Activated naive CD4-positive, alpha-beta T cell treated with Interleukin-2 at 50 U/mL for 16 hours (primary cell): ENCODE measurements around the gene SDE2.
"Not testable (repeated sequence)": the region's sequence is repeated elsewhere in the genome, so short reads cannot be mapped to it uniquely, and the experiment has no call there.

Experiments
- DNase-seq: peaks from one replicate; pipeline ENCODE4 v3.0.0-alpha.2; 2020

SDE2 gene

DNA sequence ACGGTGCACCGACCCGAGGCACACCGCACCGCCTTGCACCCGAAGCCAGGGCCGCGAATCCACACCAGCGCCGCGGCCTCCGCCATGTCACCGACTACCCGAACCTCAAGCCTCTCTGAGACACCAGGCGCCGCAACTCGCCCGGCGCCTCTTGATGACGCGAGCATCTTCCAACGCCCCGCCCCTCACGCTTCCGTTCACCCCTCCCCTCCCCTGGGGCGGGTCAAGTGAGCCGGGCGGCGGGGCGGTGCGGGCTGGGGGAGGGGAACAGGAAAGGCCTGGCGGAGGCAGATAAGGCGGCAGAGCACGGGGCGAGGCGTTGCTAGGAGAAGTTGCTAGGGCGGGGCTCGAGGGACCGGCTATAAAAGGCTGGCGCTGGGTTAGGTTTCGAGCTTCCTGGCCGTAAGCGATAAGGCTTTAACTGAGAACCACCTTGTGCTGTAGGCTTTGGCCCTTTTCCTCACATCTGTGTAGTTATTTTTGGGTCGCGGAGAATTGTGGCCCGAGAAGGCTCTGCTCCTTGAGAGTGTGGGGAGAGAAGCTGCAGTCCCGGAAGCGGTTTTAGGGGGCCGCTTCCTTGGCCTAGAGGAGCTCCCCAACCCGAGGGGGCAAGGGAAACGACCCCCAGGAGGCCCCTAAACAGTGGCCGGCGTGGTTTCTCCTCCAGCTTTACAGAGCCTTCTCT is at the start of gene SDE2:
SDE2 (minus strand) TSS at position 117 of the 685 bp plus-strand sequence; CDS start at position 86, 31 bp downstream.
- peak; percentile 100 for DNase-seq

DNA sequence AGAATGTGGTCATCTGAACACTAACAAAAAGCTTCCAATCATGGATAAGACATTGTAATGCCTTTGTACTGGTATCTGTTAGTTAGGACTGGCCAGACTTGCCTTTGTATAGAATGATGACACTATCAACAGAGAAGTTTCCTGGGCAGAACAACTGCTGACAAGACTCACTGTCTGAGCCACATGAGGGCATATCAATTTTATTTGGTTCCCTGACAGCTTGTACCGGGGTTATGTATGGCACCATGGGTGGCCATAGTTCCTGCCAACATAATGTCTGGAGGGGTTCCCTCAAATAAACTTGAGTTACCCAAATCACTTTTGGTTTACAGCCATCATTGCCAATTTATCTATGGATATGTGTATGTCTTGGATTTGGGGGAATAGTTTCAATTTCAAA is 49.7 kb upstream of the SDE2 start:
- no peak for DNase-seq

DNA sequence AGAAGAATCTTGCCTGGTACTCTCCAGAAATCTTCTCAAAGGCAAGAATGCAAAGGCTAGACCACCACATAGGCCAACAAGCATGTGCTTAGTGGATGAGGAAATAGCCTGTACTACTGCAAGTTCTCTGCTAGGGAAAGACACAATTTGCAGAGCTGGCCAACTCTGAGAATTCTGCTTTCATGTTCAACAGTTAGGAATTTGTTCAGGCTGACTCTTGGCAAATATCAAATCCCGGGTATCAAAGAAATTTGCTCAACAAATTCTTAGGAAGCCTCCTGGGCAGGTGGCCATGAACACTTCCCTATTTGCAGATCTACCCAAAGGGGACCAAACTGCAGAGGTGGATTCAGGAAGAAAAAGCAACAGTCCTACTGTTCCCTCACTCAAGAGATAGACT is 48.4 kb upstream of the SDE2 start:
- DNase-seq, result no peak

DNA sequence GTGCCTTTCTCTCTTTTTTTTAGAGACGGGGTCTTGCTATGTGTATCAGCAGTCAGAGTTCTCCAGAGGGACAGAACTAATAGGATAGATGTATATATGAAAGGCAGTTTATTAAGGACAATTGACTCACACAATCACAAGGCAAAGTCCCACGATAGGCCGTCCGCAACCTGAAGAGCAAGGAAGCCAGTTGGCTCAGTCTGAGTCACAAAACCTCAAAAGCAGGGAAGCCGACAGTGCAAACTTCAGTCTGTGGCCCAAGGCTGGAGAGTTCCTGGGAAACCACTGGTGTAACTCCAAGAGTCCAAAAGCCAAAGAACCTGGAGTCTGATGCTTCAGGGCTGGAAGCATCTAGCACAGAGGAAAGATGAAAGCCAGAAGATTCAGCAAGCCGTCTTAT is 47.1 kb upstream of the SDE2 start:
- DNase-seq, result no peak

DNA sequence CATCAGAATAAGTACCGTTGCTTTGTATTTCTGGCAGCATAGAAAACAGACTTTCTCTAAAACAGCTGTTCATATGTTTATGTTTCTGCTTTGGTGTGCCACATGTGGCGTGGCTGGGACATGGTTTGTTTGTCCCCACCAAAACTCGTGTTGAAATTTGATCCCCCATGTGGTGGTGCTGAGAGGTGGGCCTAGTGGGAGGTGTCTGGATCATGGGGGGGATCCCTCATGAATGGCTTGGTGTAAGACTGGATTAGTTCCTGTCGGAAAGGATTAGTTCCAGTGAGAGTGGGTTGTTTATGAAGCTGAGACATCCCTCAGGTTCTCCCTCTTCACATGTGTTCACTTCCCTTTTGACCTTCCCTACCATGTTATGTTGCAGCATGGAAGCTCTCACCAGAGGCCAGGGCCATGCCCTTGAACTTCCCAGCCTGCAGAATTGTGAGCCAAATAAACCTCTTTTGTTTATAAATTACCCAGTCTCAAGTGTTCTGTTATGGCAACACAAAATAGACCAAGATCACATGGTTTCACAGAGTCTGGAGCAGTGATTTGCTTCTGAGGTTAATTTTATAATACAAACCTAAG is 45.5 kb upstream of the SDE2 start:
- DNase-seq, result no peak

DNA sequence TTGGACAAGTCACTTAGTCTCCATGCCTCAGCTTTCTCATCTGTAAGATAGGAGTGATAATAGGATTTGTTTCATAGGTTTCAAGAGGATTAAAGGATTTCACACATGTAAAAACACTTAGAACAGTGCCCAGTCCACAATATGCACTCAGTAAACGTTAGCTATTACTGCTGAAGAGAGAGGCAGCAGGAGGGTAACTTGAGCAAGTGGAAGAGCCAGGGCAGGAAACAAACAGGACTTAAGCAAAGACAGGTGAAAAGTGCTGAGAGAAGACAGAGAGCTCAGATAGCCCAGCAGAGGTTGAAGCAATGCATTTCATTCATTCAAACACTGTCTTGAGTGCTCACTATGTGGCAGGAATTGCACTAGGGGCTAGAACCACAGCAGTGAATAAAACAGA is 42.3 kb upstream of the SDE2 start:
- no peak for DNase-seq

DNA sequence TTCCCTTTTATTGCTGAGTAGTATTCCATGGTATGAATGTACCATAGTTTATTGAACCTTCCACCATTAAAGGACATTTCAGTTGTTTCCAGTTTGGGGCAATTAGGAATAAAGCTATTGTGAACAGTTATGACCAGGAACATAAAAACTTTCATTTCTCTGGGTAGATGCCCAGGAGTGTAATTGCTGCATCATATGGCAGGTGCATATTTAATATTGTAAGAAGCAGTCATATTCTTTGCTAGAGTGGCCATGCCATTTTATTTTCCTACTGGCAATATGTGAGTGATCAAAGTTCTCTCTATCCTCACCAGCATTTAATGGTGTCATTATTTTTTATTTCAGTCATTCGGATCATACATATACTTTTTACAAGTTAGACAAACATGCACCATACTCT is 39.5 kb upstream of the SDE2 start:
- no peak for DNase-seq

DNA sequence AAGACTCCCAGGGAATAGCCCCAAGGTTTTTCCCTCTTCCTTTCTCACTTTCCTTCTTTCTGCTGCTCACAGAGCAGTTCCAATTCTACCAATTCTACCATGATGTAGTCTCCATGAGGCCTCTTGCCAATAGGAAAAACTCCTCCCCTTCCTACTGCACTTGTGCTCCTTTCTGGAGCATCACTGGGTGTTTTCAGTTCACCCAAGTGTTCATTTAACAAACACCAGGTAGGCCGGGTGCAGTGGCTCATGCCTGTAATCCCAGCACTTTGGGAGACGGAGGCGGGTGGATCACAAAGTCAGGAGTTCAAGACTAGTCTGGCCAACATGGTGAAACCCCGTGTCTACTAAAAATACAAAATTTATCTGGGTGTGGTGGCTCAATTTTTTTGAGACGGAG is 36.8 kb upstream of the SDE2 start:
- DNase-seq, result no peak

DNA sequence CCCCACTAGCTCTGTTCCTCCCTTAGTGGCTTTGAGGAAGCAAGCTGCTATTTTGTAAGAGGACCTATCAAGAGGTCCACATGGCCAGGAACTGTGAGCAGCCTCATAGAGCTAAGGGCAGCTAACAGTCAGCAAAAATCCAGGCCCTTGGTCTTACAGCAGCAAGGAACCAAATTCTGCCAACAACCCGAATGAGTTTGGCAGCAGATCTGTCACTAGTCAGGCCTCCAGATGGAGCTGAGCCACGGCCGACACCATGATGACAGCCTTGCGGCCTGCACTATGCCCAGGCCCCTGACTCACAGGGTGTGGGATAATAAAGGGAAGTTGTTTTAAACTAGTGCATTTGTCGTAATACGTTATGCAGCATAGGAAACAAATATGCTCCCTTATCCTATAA is 35.3 kb upstream of the SDE2 start:
- no peak for DNase-seq

DNA sequence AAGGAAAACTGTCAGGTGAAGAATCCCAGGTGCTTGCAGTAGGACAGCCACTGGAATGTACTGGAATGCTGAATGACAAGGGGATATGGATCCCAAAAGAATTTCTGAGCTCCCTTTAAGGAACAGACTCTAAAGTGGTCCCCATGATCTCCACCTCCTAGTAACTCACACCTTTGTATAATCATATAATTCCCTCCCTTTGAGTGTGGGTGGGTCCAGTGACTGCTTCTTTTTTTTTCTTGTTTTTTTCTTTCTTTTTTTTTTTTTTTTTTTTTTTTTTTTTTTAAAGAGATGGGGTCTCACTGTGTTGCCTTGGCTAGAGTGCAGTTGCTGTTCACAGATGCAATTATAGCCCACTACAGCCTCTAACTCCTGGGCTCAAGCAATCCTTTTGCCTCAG is 34.8 kb upstream of the SDE2 start:
- no peak for DNase-seq

DNA sequence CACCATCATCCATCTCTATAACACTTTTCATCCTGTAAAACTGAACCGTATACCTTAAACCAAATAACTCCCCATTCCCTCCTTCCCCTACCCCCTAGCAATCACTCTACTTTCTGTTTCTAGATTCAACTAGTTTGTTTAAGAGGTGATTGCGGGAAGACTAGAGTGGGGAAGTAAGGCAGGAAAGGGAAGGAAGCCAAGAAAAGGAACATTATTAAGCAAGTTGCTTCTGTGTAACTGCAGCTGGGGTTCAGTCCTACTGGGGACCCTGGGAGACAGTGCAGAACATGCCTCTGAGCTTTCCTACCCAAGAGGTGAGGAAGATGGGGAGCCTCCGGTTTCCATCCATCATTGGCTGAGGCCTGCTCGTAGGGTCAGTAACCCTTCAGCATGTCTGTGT is 34.4 kb upstream of the SDE2 start:
- no peak for DNase-seq

DNA sequence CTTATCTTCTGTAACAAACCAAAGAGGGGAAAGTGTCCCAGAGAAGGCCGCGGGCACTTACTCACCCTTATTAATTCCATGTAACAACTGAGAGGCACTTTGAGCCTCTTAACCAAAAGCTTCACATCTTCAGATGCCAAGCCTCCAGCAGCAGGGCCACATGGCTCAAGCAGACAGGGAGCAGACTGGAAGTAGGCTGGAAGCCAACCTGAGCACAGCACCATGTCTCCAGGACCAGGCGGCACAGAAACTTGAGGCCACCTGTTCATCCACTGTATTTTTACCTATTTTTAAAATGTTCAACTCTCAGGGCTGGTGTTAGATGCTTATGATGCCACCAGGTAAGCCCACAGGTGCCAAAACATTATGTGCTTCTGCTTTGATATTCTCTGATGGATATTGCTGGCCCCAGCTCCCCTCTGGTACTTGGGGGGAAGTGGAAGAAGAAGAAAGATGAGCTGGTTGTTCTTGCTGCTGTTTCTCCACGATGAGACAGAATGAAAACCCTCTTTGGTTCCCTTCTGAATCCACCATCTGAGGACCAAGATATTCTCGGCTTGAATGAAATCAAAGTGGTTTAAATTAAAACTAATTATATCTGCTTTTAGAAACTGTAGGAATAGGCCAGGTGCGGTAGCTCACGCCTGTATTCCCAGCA is 30.6 kb upstream of the SDE2 start:
- DNase-seq, result no peak

DNA sequence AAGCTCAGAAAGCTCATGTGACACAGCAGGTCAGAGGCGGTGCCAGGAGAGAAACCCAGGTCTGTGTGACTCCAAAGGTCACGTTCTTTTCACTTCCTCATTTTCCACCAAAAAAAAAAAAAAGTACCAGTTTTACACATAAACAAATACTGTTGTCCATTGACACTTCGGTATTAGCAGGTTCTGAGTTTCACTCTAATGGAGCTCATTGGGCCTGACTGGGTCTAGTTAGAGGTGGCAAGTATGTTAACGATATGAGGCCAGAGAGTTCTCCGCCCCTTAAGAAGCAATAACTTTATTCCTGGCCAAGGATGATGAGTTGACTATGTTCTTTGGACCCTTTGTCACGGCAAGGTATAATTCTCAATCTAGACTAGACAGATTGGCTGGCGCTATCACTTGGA is 30.0 kb upstream of the SDE2 start:
- no peak for DNase-seq

DNA sequence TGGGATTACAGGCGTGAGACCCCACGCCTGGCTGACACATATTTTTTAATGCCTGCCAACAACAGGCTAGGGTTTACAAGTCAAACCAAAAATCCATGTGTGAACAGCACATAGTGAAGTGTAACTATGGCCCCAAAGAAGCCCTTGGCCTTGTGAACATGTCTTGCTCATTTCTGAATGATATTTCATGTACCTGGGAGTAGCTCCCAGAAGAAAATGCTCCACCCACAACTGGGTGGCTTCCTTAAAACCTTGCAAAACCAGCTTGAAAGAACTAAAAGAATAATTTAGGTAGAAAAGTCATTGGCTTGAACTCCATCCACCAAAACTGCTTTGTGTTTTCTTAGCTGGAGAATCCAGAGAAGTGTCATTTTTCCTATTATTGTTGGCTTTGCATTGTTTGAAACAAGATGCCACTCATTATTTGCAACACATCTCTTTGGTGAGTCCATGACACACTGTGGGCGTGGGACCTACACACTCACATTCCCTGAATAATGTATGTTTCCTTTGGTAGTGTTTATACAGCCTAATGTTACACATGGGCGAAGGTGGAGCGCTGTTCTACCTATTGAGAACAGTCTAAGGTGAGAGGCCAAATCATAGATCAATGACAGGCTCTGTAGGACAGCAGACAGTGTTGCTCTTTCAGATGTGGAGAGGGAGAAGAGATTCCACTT is 28.5 kb upstream of the SDE2 start:
- no peak for DNase-seq

DNA sequence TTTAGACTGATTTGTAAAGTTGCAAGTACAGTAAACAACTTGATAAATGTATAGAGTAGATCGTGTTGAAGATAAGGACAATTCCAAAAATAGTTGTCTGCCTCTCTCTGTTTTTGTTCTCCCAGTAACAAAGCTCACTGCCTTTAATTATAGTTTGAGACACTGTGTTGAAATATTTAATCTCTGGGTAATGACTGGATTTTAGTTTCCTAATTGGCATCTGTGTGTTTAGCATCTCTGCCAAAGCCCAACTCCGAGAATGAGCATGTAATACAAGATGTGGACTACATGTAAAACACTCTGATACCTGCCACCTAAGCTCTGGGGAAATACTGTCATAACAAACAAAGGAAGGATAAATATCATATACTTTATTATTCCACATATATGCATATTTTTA is 27.7 kb upstream of the SDE2 start:
- DNase-seq, result no peak

DNA sequence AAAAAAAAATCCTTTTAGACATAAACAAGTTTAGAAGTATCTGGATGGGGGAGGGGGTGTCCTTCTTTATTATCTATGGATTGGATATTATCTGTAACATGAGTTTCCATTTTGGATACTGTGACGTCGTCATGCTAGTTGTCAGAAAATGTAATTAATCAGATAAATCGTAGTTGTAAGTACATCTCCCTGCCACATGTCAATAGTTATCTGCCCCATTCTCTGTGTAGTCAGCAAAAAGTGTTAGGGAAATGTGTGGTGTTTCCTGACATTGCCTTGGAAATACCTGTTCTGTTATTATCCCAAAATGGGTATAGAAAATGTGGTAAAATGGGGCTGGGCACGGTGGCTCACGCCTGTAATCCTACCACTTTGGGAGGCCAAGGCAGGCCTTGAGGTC is 24.6 kb upstream of the SDE2 start:
- DNase-seq, result no peak

DNA sequence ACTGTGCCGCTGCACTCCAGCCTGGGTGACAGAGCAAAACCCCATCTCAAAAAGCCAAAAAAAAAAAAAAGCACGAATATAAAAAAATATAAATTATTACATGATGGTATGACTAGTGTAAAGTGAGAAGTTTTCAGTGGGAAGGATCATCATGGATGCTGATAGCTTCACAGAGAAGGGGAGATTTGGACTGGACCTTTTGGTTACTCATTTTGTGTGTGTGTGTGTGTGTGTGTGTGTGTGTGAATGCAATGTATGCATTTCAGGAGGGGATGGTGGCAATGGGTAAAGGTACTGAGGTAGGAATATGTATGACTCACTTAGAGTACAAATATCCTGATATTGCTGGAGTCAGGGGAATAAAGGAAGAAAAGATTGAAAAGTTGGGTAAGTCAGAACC is 22.7 kb upstream of the SDE2 start:
- no peak for DNase-seq

DNA sequence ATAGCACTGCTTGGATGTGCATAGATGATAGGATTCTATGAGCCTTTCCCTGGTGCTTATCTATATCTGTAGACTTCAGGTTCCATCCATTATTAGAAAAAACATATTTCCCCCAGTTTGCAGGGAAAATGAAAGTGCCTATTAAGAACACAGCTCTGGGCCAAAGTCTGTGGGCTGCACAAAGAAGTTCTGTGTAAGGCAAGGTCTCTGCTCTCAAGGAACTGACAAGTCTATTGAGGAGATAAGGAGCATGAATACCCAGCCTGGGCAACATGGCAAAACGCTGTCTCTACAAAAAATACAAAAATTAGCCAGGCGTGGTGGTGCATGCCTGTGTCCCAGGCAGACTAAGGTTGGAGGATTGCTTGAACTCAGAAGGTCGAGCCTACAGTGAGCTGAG is 22.3 kb upstream of the SDE2 start:
- no peak for DNase-seq

DNA sequence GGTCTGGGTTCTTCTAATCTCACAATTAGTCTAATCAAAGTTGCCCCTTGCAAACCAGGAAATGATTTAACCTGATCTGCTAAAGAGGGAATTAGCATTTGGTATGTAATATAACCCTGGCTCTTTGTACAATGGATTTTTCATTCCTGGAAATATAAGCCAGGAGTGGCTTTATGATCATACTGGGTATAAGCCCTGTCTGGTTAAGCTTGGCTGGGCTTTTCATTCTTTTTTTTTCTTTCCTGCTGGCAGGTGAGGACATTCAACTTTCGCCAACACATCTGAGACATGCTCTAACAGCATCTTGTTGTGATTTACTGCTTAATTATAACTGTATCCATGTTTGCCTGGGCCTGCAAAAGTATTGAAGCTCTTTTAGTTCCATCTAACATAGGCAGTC is 20.4 kb upstream of the SDE2 start:
- DNase-seq, result no peak

DNA sequence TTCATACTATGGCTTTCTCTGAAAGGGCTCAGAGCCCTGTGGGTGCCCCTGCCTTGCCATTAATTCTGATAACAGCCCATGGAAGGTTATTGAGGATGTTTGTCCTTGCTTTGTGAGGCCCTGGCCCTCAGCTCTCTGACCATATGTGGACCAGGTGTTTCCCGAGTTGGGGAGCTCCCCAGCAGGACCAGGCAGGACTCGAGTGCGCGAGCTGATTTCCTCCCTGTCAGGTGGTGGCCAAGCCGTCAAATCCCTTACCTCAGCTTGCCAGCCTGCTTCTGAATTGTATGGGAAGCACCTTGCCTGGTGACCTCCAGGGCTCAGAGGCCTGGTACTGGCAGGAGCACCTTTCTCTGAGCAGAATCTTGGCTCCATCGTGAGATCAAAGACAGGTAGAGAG is 17.9 kb upstream of the SDE2 start:
- DNase-seq, result no peak

DNA sequence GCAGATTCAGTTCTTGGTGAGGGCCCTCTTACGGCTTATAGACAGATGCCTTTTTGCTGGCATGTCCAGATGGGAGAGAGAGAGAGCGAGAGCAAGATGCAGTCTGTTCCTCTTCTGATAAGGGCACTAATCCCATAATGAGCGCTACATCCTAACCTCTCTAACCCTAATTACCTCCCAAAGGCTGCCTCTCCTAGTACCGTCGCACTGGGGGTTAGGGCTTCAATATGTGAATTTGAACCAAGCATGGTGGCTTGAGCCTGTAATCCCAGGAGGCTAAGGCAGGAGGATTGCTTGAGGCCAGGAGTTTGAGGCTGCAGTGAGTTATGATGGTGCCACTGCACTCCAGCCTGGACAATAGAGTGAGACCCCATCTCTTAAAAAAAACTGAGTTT is 10.5 kb upstream of the SDE2 start:
- DNase-seq, result no peak

DNA sequence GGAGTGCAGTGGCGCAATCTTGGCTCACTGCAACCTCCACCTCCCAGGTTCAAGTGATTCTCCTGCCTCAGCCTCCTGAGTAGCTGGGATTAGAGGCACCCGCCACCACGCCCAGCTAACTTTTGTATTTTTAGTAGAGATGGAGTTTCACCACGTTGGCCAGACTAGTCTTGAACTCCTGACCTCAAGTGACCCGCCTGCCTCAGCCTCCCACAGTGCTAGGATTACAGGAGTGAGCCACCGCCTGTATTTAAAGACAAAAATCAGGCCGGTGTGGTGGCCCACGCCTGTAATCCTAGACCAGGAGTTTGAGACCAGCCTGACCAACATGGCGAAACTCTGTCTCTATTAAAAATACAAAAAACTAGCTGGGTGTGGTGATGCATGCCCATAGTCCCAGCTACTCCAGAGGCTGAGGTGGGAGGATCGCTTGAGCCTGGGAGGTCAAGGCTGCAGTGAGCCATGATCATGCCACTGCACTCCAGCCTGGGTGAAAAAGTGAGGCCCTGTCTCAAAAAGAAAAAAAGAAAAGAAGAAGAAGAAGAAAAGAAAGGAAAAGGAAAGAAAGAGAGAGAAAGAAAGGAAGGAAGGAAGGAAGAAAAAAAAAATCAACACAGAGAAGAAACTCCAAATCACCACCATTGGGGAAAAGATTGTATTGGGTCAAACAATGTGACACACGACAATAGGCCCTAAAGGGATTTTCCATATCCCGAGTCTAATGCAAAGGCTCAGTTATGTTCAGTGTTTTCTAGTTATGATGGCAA is 8.2 kb upstream of the SDE2 start:
- not testable (repeated sequence) for DNase-seq

DNA sequence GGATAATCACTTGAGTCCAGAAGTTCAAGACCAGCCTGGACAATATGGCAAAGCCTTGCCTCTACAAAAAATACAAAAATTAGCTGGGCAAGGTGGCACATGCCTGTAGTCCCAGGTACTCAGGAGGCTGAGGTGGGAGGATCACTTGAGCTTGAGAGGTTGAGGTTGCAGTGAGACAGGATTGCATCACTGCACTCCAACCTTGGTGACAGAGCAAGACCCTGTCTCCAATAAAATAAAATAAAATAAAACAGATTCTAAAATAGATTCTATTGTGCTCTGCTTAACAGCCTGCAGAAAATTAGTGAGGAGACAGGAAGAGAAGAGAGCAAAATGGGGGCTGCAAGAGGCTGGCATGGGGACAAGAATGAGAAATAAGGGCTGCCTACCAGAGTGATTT is 7.5 kb upstream of the SDE2 start:
- DNase-seq, result no peak
